D721Med (cell line): ENCODE data around the gene COMMD2.

Experiments
- DNase-seq: peaks from one replicate; pipeline ENCODE4 v3.0.0; 2011; ENCODE audit warnings: low spot score; ENCODE audit not compliant: insufficient read length
- FAIRE-seq: peaks from 2 replicates; lab custom pipeline; 2011; peaks lifted over from hg19 to GRCh38; lab: Jason Lieb, UNC
- CTCF ChIP-seq: IDR thresholded peaks from 2 replicates; pipeline ENCODE4 v1.5.1; 2012; ENCODE audit warnings: mild to moderate bottlenecking, control low read depth; ENCODE audit not compliant: insufficient read depth; ENCODE audit errors: missing control alignments

Gene COMMD2

DNA sequence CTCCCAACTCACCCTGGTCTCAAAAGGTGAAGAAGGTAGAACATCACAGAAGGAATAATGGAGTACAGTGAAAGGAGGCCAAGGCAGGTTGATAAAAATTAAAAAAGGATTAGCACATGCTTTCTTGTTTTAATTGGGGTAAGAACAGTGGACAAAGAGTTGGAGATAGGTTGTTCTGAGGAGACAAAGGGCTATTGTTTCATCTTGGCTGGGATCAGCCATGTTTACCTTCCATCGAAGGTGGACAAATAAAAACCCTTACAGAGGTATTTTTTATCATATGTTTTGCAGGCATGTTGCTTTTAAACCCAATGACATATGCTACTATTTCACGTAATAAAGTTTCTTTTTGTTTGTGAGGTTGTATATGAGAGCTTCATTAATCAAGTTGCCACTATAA, 12.9 kb downstream of the COMMD2 start:
- no peak for DNase-seq
- no peak for FAIRE-seq
- TF ChIP-seq CTCF = no peak

DNA sequence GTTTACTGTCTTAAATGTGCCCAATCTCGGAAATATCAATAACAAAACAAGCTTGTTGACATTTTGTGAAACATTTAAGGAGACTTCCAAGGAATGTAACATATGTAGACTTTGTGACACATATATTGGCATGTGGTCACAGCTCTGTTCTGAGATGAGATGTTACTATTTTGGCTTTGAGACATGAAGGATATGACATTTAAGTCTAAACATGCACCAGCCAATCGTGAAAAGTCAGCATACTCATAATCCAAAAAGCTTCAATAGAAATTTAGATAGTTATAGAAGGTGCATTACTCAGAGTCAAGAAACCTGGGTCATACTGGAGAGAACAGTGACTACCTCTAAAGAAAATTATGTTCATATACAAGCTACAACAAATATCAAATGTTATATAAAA, 13.4 kb downstream of the COMMD2 start:
- TF ChIP-seq CTCF = no peak
- no peak for DNase-seq
- FAIRE-seq = no peak

DNA sequence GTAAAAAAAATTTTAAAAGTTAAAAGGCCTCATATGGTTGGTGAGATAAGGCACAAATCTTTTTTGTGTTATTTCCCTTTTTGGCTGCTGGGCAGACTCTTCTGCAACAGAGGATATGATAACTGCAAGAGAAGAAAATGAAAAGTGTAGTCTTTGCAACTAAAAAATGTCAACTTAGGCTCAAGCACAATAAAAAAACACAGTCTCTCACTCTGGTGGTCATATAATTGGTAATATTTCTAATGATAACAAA, 15.4 kb downstream of the COMMD2 start:
- DNase-seq = no peak
- TF ChIP-seq CTCF = no peak
- no peak for FAIRE-seq

DNA sequence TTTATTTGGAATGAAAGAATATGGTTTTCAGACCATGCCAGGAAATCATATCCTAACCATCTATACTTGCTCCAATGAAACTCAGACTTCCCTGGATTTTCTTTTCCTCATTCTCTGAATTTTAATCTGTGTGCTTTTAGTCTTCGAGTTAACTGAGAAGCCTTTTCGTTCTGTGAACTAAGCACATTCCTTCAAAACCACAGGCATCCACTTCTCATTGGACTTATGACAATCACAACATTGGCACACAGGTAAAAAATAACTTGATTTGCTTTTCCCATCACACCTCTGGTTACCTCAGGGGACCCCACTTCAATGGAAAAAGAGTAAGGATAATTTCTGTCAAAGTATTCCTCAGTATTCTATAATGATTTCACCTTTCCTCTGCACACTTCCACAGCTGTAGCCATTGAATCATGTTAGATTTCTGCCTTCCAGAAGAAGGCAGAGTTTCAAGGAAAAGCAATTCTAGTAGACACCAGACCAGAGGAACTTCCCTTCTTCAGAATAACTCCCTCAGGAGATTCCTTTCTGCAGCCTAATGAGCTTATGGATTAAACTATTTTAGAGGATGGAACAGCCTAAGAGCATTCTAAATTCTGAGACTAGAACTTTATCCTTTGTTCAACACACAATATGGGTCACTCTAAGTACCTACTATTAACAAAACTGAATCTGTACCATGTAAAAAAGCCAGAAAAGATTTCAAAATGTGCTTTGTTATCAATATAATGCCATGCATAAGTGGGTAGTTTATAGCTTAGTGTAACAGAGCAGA, 15.9 kb downstream of the COMMD2 start:
- FAIRE-seq (peak; percentile 6), DNase-seq (no peak)
- no peak for TF ChIP-seq CTCF

GRCh38 chr3:149732234-149732633, 20.1 kb downstream of the COMMD2 start:
- FAIRE-seq (no peak), DNase-seq (no peak)
- no peak for TF ChIP-seq CTCF

DNA sequence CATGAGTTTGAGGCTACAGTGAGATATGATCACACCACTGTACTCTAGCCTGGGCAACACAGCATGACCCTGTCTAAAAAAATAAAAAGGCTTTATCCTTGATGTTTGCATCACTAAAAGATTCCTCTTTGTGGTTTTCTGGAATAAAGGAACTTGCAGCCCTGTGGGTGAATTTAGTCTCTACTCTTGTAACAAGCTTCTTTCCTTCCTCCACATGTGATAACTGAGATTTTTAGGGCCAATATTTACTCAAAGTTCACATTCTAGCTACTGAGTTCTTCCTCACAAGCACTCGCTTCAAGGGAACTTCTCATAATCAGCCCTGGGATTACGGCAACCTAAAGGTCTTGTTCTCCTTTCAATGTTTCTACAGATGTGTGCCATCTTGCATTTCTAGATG, 24.6 kb downstream of the COMMD2 start:
- DNase-seq (no peak), FAIRE-seq (no peak)
- TF ChIP-seq CTCF = no peak

- DNase-seq (no peak), FAIRE-seq (no peak)
- TF ChIP-seq CTCF = no peak
These were observed 25.4 kb downstream of the COMMD2 start for GRCh38 chr3:149726716-149727407.
